KMS-11 (cell line): Measurements from ENCODE around the gene FRMD4A.

Experiments
- H2AFZ ChIP-seq: fragments of 200-600 bp; sonication (generic); 2 replicates; pipeline ENCODE4 v1.6.1; 2016; ENCODE audit warnings: antibody characterized with exemption, mixed run types, low read depth
- H3K27ac ChIP-seq: fragments of 200-600 bp; sonication (generic); 2 replicates; pipeline ENCODE4 v1.6.1; 2016; ENCODE audit warnings: mild to moderate bottlenecking, mixed run types
- H3K27me3 ChIP-seq: fragments of 200-600 bp; sonication (generic); 2 replicates; pipeline ENCODE4 v1.6.1; 2017; ENCODE audit warnings: mild to moderate bottlenecking, low read depth, mixed run types, moderate library complexity; ENCODE audit not compliant: insufficient read depth
- H3K36me3 ChIP-seq: fragments of 200-600 bp; sonication (generic); 2 replicates; pipeline ENCODE4 v1.6.1; 2017; ENCODE audit warnings: mild to moderate bottlenecking, mixed run types; ENCODE audit not compliant: insufficient read depth
- H3K4me1 ChIP-seq: fragments of 200-600 bp; sonication (generic); 2 replicates; pipeline ENCODE4 v1.6.1; 2016; ENCODE audit warnings: mild to moderate bottlenecking, low read depth, mixed run types; ENCODE audit not compliant: poor library complexity, severe bottlenecking
- H3K4me2 ChIP-seq: fragments of 200-600 bp; sonication (generic); 2 replicates; pipeline ENCODE4 v1.7.0; 2016; ENCODE audit warnings: mild to moderate bottlenecking, mixed run types
- H3K4me3 ChIP-seq: fragments of 200-600 bp; sonication (generic); IDR thresholded peaks from 2 replicates; pipeline ENCODE4 v1.6.1; 2017; ENCODE audit warnings: low read depth, low read length, mixed read lengths; ENCODE audit not compliant: insufficient read depth
- H3K79me2 ChIP-seq: fragments of 200-600 bp; sonication (generic); 2 replicates; pipeline ENCODE4 v1.6.1; 2016; ENCODE audit warnings: low read depth, mixed run types; ENCODE audit not compliant: insufficient read depth
- H3K9ac ChIP-seq: fragments of 200-600 bp; sonication (generic); 2 replicates; pipeline ENCODE4 v1.6.1; 2016; ENCODE audit warnings: mild to moderate bottlenecking, mixed run types
- H4K20me1 ChIP-seq: fragments of 200-600 bp; sonication (generic); 2 replicates; pipeline ENCODE4 v1.6.1; 2016; ENCODE audit warnings: mild to moderate bottlenecking, mixed run types; ENCODE audit not compliant: insufficient read depth
- CTCF ChIP-seq: fragments of 200-600 bp; sonication (generic); conservative IDR thresholded peaks from 2 replicates; pipeline ENCODE4 v1.6.1; 2017; ENCODE audit warnings: low read depth, mild to moderate bottlenecking, antibody characterized with exemption, low read length, moderate library complexity, mixed read lengths

FRMD4A gene

GRCh38 chr10:13709931-13710650, 620.6 kb downstream of the FRMD4A start:
- H3K36me3 ChIP-seq, result no peaks in the 10 kb centered on the region
- no peaks in the 10 kb centered on the region for H3K79me2 ChIP-seq
- H3K4me3 ChIP-seq, result no peak overlapping the region
- H3K27me3 ChIP-seq, result no peaks in the 10 kb centered on the region
- no peak overlapping the region for H2AFZ ChIP-seq
- no peaks in the 10 kb centered on the region for H4K20me1 ChIP-seq
- no peak overlapping the region for H3K4me2 ChIP-seq
- no peak for TF ChIP-seq CTCF
- no peaks in the 10 kb centered on the region for H3K4me1 ChIP-seq
- no peak overlapping the region for H3K27ac ChIP-seq
- H3K9ac ChIP-seq, result no peak overlapping the region

- Histone ChIP-seq H2AFZ (no peak overlapping the region), H3K27ac (no peak overlapping the region), H3K79me2 (no peaks in the 10 kb centered on the region), H4K20me1 (no peaks in the 10 kb centered on the region), H3K4me2 (no peak overlapping the region), H3K9ac (no peak overlapping the region), H3K27me3 (no peaks in the 10 kb centered on the region), H3K4me1 (no peaks in the 10 kb centered on the region), H3K36me3 (no peaks in the 10 kb centered on the region), H3K4me3 (no peak overlapping the region)
- no peak for TF ChIP-seq CTCF
Measured at GRCh38 chr10:13708256-13708990, 622.3 kb downstream of the FRMD4A start.

GRCh38 chr10:13707156-13707881, 623.4 kb downstream of the FRMD4A start:
- Histone ChIP-seq H3K4me1 (no peaks in the 10 kb centered on the region), H3K27me3 (no peaks in the 10 kb centered on the region), H3K4me3 (no peak overlapping the region), H3K4me2 (no peak overlapping the region), H2AFZ (no peak overlapping the region), H3K9ac (no peak overlapping the region), H3K27ac (no peak overlapping the region), H4K20me1 (no peaks in the 10 kb centered on the region), H3K36me3 (no peaks in the 10 kb centered on the region), H3K79me2 (no peaks in the 10 kb centered on the region)
- TF ChIP-seq CTCF, result no peak

- no peak overlapping the region for H2AFZ ChIP-seq
- no peak for TF ChIP-seq CTCF
- H3K36me3 ChIP-seq, result no peaks in the 10 kb centered on the region
- no peak overlapping the region for H3K4me2 ChIP-seq
- no peaks in the 10 kb centered on the region for H3K79me2 ChIP-seq
- H4K20me1 ChIP-seq, result no peaks in the 10 kb centered on the region
- no peaks in the 10 kb centered on the region for H3K4me1 ChIP-seq
- no peak overlapping the region for H3K4me3 ChIP-seq
- H3K9ac ChIP-seq, result no peak overlapping the region
- H3K27ac ChIP-seq, result no peak overlapping the region
- H3K27me3 ChIP-seq, result no peaks in the 10 kb centered on the region
Measured at GRCh38 chr10:13706604-13707003, 624.1 kb downstream of the FRMD4A start.
